HG03469 (cell line): ENCODE measurements around the gene HUS1B.

Experiments used
- ATAC-seq: cut with Tn5 transposase; IDR thresholded peaks from one replicate; pipeline ENCODE4 v1.9.1; 2021; ENCODE audit warnings: mild to moderate bottlenecking, moderate library complexity, moderate number of reproducible peaks; ENCODE audit not compliant: unreplicated experiment

The HUS1B gene

GRCh38 chr6:624979-625378 is 31.9 kb downstream of the HUS1B start:
- ATAC-seq, result no peak

- ATAC-seq, result no peak
Measured at GRCh38 chr6:622462-622861, 34.4 kb downstream of the HUS1B start.

- no peak for ATAC-seq
Measured at GRCh38 chr6:621931-622330, 35.0 kb downstream of the HUS1B start.

GRCh38 chr6:620950-621349 is 36.0 kb downstream of the HUS1B start:
- ATAC-seq, result no peak

GRCh38 chr6:620166-620565 is 36.7 kb downstream of the HUS1B start:
- no peak for ATAC-seq

GRCh38 chr6:617456-618100 is 39.3 kb downstream of the HUS1B start:
- ATAC-seq, result no peak

GRCh38 chr6:613981-614380 is 42.9 kb downstream of the HUS1B start:
- ATAC-seq, result no peak

GRCh38 chr6:611928-612327 is 45.0 kb downstream of the HUS1B start:
- ATAC-seq, result no peak

- ATAC-seq, result no peak
Measured at GRCh38 chr6:610882-611281, 46.0 kb downstream of the HUS1B start.

- ATAC-seq, result no peak
Measured at GRCh38 chr6:609905-610304, 47.0 kb downstream of the HUS1B start.

GRCh38 chr6:606829-607379 is 50.0 kb downstream of the HUS1B start:
- ATAC-seq, result no peak
